T-helper 2 cell treated with Interferon-gamma antibody and Interleukin-4, amounts not matched to agents 100 ng/mL and 5 ng/mL, for 36 hours (primary cell): ENCODE measurements around the gene NFATC2IP. TPM values are rescaled to one million over a fixed set of nuclear protein-coding genes. Genes with fewer than 3 reads are reported as not detected.

Experiments
- intact Hi-C: fragments of 100-400 bp; cut with micrococcal nuclease; formaldehyde crosslinking; loops from one replicate; pipeline ENCODE4 v1.15.1; 2023
- total RNA-seq: library from RNA; stranded (reverse); gene quantifications from 2 replicates; pipeline ENCODE4 v1.2.3, GENCODE V29; 2022

NFATC2IP gene
- 127 TPM in 2 replicates for total RNA-seq

DNA sequence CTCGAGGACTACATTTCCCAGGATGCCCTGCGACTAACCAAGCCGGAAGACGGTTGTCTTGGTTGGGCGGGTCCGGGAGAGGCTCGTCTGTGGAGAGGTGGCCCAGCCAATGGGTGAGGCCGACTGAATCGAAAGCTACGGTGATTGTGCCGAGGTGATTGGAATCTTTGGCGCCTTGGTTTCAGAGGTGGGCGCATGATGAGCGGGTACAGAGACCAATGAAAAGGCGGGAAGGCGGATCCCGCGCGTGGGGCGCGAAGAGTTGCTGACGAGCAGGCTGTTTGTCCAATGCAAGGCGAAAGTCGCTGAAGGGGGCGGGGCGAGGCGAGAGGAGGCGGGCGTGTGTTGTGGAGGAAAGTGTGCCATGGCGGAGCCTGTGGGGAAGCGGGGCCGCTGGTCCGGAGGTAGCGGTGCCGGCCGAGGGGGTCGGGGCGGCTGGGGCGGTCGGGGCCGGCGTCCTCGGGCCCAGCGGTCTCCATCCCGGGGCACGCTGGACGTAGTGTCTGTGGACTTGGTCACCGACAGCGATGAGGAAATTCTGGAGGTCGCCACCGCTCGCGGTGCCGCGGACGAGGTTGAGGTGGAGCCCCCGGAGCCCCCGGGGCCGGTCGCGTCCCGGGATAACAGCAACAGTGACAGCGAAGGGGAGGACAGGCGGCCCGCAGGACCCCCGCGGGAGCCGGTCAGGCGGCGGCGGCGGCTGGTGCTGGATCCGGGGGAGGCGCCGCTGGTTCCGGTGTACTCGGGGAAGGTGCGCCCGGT is at the start of gene NFATC2IP:
NFATC2IP (plus strand) TSS at position 290 of the 762 bp plus-strand sequence; CDS start at position 365, 75 bp downstream.
- intact Hi-C loops, result loop anchor here (1.0 to 2.0 kb wide), 4 partner anchors 24 to 129 kb away; partner anchors contain the start of genes ATXN2L, RABEP2, SH2B1 and SPNS1

DNA sequence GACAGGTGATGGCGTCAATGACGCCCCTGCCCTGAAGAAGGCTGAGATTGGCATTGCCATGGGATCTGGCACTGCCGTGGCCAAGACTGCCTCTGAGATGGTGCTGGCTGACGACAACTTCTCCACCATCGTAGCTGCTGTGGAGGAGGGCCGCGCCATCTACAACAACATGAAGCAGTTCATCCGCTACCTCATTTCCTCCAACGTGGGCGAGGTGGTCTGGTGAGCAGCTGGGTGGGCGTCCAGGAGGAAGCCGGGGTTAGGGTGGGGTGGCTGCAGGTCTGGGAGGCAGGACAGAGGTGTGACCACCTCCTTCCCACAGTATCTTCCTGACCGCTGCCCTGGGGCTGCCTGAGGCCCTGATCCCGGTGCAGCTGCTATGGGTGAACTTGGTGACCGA is 48.9 kb upstream of the NFATC2IP start:
- intact Hi-C loops, result no loop called here

DNA sequence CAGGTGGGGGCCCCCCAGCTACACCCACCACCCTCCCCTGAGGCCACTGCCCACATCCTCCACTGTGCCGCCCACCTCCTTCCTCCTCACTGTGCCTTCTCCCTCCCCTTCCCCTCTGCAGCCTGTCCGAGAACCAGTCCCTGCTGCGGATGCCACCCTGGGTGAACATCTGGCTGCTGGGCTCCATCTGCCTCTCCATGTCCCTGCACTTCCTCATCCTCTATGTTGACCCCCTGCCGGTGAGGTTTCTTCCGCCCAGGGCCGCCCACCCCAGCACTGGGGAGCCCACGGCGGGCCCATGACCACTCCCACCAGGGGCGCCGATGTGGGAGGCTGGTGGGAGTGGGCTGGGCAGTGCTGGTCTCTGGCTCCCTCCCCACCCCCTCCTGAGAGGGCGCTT is 47.8 kb upstream of the NFATC2IP start:
- intact Hi-C loops, result no loop called here

DNA sequence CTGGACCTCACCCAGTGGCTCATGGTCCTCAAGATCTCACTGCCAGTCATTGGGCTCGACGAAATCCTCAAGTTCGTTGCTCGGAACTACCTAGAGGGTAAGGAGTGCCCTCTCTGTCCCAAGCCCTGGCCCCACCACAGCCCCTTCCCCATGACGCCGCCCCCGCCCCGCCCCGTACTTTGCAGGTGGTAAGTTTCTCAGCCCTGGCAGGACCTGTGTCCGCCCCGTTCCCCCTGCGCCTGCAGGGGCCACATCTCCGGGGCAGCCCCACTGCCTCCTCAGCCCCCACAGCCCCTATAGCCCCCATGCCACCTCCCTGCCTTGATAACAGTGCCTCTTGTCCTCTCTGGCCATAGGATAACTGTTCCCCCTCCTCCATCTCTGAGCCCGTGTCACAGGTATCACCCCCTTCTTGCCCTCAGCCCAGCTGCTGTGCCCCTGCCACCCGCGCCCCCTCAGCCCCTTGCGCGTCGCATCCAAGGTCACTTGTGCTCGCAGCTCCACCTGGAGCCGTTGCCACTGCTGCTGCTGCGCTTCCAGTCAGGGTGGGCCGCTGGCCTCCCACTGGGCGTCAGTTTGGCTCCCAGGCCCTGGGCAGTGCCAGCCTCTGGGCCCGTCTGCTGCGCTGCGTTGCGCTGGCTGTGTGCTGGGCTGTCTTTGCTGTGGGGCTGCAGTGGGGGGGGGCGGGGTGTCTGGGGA is 47.2 kb upstream of the NFATC2IP start:
- intact Hi-C loops, result no loop called here

DNA sequence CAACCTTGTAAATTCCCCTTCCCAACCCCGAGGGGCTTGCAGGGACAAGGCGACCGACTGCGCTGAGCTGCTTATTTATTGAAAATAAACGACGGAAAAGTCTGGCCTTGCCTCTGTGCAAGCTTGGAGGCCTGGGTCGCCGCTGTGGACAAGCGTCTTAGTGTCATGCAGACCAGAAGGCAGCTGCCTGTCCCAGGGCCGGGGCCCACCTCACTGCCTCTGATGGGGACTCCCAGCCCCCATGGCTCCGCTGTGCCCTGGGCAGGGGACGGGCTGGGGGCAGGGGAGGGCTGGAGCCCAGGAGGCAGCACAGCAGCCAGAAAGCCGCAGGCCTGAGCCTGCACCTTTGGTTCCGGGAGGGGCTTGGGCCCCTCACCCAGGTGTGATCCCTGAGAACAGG is 46.4 kb upstream of the NFATC2IP start:
- intact Hi-C loops, result no loop called here

DNA sequence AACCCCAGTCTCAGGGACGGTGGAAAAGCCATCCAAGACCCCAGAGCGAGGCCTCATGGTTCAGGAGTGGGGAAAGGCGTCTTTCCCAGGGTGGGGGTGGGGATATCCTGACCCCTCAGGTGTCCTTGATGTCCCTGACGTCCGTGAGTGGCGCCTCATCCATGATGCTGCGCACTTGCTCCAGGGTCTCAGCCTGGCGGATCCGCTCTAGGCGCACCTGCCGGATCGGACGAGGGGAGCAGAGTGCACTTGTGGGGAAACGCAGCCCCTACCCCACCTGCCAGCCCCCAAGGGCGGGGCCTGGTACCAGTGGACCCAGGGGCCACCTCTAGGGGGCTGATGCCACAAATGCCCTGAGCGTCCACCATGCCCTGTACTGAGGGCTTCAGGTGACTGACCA is 45.9 kb upstream of the NFATC2IP start:
- intact Hi-C loops, result no loop called here

DNA sequence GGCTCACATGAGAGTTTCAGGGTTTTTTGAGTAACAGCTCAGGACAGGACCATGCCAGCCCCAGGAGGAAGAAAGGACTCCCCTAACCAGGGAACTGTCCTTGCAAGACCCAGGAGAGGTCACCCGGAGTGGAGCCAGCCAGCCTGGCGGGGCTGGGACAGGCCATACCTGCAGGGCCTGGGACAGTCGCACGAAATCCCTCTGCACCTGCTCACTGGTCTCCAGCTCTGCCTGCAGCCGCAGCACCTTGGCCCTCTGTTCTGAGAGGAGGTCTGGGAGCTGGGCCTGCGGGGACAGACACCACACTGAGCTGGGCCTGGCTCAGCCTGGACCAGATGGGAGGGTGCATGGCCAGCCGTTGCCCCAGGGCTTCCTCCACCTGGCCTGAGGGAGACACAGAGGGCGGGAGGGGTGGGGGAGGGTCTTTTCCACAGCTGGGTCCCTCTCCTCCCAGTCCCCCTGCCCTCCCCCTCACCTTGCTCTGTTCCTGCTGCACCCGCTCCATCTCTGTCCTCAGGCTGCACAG is 45.4 kb upstream of the NFATC2IP start:
- intact Hi-C loops, result no loop called here

DNA sequence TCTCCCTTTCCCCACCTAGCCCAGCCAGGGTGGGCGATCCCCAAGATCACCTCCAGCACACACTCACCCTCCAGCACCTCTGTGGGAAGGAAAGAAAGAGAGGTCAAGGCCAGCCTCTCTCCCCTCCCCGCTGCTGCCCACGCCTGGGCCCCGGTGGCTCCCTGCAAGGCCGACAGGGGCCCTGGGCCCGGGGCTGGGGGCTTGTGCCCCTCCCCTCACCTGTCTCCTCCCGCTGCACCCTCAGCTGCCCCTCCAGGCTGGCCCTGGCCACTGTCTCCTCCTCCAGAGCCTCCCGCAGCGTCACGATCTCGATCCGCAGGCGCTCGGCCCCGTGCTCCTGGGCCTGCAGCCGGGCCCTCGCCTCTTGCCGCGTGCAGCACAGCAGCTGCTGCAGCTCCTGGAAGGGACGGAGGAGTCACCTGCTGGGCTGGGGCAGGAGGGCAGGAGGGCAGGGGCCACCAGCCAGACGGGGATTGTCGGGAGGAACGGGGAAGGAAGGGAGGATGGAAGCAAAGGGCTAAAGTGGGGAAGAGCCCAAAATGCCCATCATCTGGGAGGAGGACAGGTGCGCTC is 44.9 kb upstream of the NFATC2IP start:
- intact Hi-C loops, result no loop called here

DNA sequence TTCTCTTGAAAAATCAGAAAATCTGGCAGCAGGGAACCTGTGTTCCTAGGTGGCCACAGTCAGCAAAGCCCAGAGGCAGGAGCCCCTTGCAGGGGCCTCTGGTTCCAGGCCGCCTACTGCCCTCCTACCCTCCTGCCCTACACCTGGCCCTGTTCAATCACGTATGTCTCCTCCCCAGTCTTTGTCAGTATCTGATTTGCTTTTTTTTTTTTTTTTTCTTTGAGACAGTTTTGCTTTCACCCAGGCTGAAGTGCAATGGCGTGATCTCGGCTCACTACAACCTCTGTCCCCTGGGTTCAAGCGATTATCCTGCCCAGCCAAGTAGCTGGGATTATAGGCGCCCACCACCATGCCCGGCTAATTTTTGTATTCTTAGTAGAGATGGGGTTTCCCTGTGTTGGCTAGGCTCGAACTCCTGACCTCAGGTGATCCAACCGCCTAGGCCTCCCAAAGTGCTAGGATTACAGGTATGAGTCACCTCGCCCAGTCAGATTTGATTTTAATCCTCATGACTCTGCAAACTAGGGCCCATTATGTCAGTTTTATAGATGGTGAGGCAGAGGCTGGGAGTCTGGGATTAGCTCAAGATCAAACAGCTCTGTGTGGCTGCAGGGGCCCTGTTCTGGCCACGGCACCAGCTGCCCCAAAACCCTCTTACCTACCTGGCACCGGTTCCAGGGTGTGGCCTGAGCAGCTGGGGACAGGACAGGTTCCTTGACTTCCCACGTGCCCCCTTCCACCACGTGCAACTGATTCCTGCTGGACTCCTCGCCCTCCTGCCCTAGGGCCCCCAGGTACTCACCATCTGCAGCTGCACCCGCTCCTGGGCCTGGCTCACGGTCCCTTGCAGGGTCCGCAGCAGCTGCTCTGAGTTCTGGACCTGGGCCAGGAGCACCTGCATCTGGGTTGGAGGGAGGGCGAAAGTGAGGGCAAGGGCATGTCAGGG is 40.4 kb upstream of the NFATC2IP start:
- intact Hi-C loops, result no loop called here

DNA sequence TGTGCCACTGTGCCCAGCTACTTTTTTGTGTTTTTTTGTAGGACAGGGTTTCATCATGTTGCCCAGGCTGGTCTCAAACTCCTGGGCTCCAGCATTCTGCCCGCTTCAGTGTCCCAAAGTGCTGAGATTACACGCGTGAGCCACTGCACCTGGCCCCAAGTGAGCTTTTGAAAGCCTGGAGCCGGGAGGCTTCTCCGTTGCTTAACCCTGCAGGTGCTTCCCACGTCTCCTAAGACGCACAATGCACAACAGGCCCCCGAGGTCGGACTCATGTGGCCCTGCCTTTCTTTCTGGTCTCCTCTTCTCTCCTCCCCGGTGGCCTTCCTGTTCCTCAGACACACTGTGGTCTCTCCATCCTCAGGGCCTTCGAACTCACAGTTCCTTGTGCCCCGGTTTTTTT is 38.2 kb upstream of the NFATC2IP start:
- intact Hi-C loops, result no loop called here

DNA sequence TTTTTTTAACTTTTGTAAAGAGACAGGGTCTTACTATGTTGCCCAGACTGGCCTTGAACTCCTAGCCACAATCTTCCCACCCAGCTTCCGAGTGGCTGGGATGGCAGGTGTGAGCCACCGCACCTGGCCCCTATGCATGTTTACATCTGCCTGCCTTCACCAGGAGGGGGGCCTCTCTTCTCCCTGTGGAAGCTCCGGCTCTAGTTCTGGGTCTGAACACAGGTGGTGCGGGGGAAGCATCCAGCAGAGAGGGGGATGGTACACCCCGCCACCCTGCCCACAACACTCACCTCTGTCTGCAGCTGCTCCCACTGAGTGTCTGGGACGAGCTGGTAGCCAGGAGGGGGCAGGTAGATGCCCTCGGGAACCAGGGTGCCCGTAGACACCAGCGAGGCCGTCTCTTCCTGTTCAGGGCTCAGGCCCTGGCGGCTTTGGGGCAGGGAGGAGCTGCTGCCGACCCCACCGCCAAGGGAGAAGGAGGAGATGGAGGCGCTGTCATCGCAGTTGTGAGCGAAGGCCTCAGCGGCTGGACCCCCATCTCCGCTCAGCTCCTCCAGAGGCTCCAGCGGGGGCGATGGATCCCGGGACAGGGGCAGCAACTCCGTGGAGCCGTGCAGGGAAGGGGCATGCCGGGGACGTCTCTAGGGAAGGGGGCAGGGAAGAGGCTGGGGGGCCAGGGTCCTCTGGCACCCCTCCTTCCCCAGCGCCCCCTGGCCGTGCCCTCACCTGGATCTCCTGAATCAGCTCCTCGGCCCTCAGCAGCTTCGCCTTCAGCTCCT is 36.6 kb upstream of the NFATC2IP start:
- intact Hi-C loops, result no loop called here

DNA sequence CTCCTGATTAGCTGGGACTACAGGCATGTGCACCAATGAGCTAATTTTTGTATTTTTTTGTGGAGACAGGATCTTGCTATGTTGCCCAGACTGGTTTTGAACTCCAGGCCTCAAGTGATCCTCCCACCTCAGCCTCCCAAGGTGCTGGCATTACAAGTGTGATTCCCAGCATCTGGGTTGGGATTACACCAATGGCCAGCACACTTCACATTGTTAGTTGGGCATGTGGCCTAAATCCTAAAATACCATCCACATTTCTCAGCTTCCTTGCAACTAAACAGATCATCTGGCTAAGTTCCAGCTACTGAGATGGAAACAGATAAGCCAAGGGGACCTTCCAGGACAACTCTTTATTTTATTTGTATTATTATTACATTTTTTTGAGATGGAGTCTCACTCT is 35.6 kb upstream of the NFATC2IP start:
- intact Hi-C loops, result no loop called here

DNA sequence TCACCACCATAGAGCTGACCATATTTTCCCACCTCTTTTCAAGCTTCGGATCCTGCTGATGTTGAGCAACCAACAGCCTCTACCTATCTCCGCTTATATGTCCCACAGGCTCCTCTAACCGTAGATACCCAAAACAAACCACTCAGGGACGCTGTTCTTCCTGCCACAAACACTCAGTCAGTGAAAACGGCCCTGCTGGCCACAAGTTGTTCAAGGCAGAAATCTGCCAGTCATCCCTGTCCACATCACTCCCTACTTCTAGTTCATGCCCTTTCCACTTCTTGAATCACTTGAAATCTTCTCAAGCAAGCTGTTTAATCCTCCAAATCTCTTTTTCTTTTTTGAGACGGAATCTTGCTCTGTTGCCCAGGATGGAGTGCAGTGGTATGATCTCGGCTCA is 33.6 kb upstream of the NFATC2IP start:
- intact Hi-C loops, result no loop called here

DNA sequence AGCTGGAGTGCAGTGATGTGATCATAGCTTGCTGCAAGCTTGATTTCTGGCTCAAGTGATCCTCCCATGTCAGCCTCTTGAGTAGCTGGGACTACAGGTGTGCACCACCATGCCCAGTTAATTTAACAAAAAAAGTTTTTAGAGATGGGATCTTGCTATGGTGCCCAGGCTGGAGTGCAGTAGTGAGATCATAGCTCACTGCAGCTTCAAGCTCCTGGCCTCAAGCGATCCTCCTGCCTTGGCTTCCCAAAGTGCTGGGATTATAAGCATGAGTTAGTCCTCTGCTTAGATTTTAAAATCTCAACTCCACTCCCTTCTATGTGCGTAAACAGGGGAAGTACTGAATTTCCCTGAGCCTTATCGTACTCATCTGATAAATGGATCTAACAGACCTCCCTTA is 32.0 kb upstream of the NFATC2IP start:
- intact Hi-C loops, result no loop called here

DNA sequence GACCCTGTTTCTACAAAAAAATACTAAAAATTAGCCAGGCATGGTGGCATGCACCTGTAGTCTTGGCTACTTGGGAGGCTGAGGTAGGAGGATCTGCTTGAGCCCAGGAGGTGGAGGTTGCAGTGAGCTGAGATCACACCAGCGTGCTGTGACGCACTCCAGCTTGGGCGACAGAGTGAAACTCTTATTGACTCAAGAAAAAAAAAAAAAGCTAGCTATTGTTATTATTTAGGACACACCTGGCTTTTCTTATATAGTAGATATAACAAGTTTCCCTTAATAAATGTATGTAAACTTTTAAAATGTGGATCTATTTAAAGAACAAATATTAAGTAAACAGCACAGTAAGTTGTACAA is 27.5 kb upstream of the NFATC2IP start:
- intact Hi-C loops, result no loop called here

DNA sequence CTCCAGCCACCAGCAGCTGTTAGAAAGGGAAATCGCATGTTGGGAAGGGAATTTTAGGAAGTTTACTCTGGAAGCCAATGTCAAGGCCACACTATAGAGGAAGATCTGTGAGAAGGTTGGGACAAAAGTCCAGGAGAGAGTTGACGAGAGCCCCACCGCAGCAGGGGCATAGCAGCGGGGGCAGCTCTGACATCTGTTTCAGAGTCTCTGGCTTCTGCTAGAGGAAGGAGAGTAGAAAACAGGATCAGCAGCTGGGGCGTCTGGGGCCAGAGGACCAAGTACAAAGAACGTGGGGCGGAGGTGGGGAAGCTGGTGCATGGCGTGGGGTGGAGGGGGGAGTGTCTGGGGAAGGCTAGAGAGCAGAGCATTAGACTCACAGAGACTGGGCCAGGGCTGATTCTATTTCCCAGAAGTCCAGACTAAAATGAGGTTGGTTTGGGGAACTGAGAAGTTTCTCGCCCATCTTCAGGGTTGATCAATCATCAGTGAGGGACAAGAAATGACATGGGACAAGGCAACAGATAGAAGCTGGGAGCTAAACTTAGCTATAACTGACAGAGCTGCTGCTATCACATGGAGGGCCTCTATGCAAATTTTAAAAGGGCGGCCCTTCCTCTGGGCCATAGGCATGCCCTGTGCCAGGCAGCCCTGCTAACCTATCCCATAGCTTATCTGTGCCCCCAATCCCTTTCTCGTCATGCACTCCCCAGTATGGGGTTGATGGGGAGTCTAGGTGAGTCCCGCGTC is 26.9 kb upstream of the NFATC2IP start:
- intact Hi-C loops, result loop anchor here (1.0 kb wide), 1 partner anchor 44 kb away; no protein-coding TSS in a partner anchor

DNA sequence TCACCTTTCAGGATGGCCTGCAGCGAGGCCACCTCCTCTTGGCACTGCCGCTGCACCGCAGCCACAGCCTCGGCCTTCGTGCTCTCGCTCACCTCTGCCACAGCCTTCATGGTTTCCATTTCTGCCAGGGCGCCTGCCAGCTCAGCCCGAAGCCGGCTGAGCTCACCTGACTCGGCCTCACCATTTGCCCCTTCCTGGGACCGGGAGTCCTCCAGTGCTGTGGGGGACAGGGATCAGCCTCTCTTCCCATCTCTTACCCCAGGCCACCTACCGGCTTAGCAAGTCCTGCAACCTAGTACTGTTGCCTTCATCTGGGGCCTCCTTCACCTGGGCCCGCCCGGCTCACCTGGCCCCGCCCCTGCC is 26.4 kb upstream of the NFATC2IP start:
- intact Hi-C loops, result loop anchor here (1.0 kb wide), 1 partner anchor 44 kb away; no protein-coding TSS in a partner anchor

DNA sequence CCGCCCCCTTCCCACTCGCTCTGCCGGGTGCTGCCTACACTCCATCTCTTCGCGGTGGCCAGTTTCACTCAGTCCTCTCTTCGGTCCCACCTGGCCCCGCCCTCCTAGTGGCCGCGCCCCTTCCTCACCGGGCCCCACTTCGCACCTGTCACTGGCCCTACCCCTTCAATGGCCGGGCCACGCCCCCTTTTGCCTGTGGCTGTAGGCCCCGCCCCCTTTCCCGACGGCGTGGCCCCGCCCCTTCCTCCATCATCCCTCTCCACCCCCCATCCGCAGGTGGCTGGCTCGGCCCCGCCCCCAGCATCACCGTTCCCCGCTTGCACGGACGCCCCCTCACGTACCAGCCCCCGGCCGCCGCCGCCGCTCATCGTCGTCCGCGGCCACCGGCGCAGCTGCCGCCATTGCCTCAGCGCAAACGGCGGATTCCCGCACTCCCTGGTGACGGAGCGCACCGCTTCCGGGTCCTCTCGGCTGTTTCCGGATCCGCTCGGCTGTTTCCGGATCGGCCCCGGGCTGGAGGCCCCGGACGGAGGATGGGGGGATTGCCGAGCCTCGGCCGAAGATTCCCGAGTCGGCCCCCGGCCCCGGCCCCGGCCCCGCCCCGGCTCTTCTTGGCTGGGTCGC is 25.9 kb upstream of the NFATC2IP start, which contains the start of gene RABEP2:
RABEP2 (minus strand) TSS at position 477 of the 624 bp plus-strand sequence; CDS start at position 402, 75 bp downstream.
- intact Hi-C loops, result loop anchor here (1.0 kb wide), 6 partner anchors 11 to 102 kb away; partner anchors contain the start of genes NFATC2IP, SH2B1 and TUFM
